GM23248 (cell line): ENCODE results near the gene SPAG6. TPM values are rescaled to one million over a fixed set of nuclear protein-coding genes. Genes with fewer than 3 reads are reported as not detected.

ENCODE experiments used
- DNase-seq: peaks from one replicate; pipeline ENCODE4 v3.0.0-alpha.2; 2015
- H2AFZ ChIP-seq: fragments of 200-600 bp; sonication (generic); 2 replicates; pipeline ENCODE4 v1.6.1; 2016; ENCODE audit warnings: antibody characterized with exemption
- H3F3A ChIP-seq: fragments of 200-600 bp; sonication (generic); 2 replicates; pipeline ENCODE4 v1.6.1; 2016; ENCODE audit warnings: mild to moderate bottlenecking, antibody characterized with exemption, mixed run types; ENCODE audit not compliant: insufficient read depth
- H3K27ac ChIP-seq: fragments of 200-600 bp; sonication (generic); 2 replicates; pipeline ENCODE4 v1.5.1; 2016; ENCODE audit warnings: mild to moderate bottlenecking
- H3K27me3 ChIP-seq: fragments of 200-600 bp; sonication (generic); replicated peaks from 2 replicates; pipeline ENCODE4 v1.6.1; 2016; ENCODE audit warnings: mild to moderate bottlenecking; ENCODE audit not compliant: insufficient read depth
- H3K36me3 ChIP-seq: fragments of 200-600 bp; sonication (generic); 2 replicates; pipeline ENCODE4 v1.6.1; 2016; ENCODE audit warnings: low read depth, mild to moderate bottlenecking
- H3K4me1 ChIP-seq: fragments of 200-600 bp; sonication (generic); 2 replicates; pipeline ENCODE4 v1.6.1; 2016; ENCODE audit warnings: mild to moderate bottlenecking; ENCODE audit not compliant: insufficient read depth
- H3K4me2 ChIP-seq: fragments of 200-600 bp; sonication (generic); one replicate; pipeline ENCODE4 v1.6.1; 2016; ENCODE audit warnings: mild to moderate bottlenecking; ENCODE audit not compliant: unreplicated experiment
- H3K4me3 ChIP-seq: fragments of 200-600 bp; sonication (generic); 2 replicates; pipeline ENCODE4 v1.5.1; 2016; ENCODE audit warnings: mild to moderate bottlenecking
- H3K79me2 ChIP-seq: fragments of 200-600 bp; sonication (generic); 2 replicates; pipeline ENCODE4 v1.6.1; 2016; ENCODE audit warnings: mild to moderate bottlenecking; ENCODE audit not compliant: insufficient read depth
- H3K9ac ChIP-seq: fragments of 200-600 bp; sonication (generic); 2 replicates; pipeline ENCODE4 v1.6.1; 2016; ENCODE audit warnings: mild to moderate bottlenecking
- H3K9me2 ChIP-seq: fragments of 200-600 bp; sonication (generic); 2 replicates; pipeline ENCODE4 v1.6.1; 2016; ENCODE audit warnings: mixed run types, mild to moderate bottlenecking, moderate library complexity; ENCODE audit not compliant: insufficient read depth
- H3K9me3 ChIP-seq: fragments of 200-600 bp; sonication (generic); one replicate; pipeline ENCODE4 v1.6.1; 2017; ENCODE audit warnings: low read depth
- H4K20me1 ChIP-seq: fragments of 200-600 bp; sonication (generic); 2 replicates; pipeline ENCODE4 v1.6.0; 2016; ENCODE audit not compliant: insufficient read depth
- EZH2 ChIP-seq: fragments of 200-600 bp; sonication (generic); IDR thresholded peaks from 2 replicates; pipeline ENCODE4 v1.6.1; 2018; ENCODE audit warnings: antibody characterized with exemption, mild to moderate bottlenecking; ENCODE audit not compliant: insufficient read depth, poor library complexity, severe bottlenecking
- EZH2phosphoT487 ChIP-seq: fragments of 200-600 bp; sonication (generic); IDR thresholded peaks from 2 replicates; pipeline ENCODE4 v1.6.1; 2018; ENCODE audit warnings: antibody characterized with exemption, moderate library complexity, mild to moderate bottlenecking, low read depth; ENCODE audit not compliant: insufficient read depth
- WGBS, 2 experiments: methylation state at CpG; one replicate each; pipeline ENCODE4 v1.1.6; 2015 to 2017; ENCODE audit warnings: low lambda C conversion rate in 2 of 2, low coverage in 1 of 2; ENCODE audit errors: missing lambda C conversion rate in 2 of 2; 5-methylcytosine and 5-hydroxymethylcytosine counted together
- in situ Hi-C: fragments of 300-500 bp; cut with MboI; formaldehyde crosslinking; loops from 2 replicates; pipeline ENCODE4 v1.15.0; 2020
- polyA plus RNA-seq: library from polyadenylated mRNA; unstranded; fragments of >200 nt; fragmentation: Nextera tagmentation; extraction: Ambion mirVana; gene quantifications from 2 replicates; pipeline ENCODE4 v1.2.1, GENCODE V29; 2016
- total RNA-seq: library from RNA; depleted of rRNA; stranded (reverse); fragments of >200 nt; shearing (Covaris generic); gene quantifications from 2 replicates; pipeline ENCODE4 v1.2.3, GENCODE V29; 2014

Gene SPAG6
- total and polyA plus RNA-seq, 2 experiments from 2014 or later, result not detected

GRCh38 chr10:22326145-22326702, 19.1 kb upstream of the SPAG6 start:
- Histone ChIP-seq H3K4me2 (peak overlapping the region; percentile 92), H3K27me3 (0 out of 2 replicates have a peak, but pooled peaks cover 5% of the 10 kb centered on the region), H3K9me3 (no peaks in the 10 kb centered on the region), H2AFZ (peak overlapping the region; percentile 82), H4K20me1 (no peaks in the 10 kb centered on the region), H3F3A (peaks cover 22% of the 10 kb centered on the region; the same call in 1 of the 2 replicates), H3K4me1 (peaks cover 35% of the 10 kb centered on the region), H3K27ac (peak overlapping the region; percentile 65), H3K4me3 (peak overlapping the region; percentile 80), H3K9ac (peak overlapping the region; percentile 78), H3K9me2 (no peaks in the 10 kb centered on the region), H3K36me3 (peaks cover 44% of the 10 kb centered on the region), H3K79me2 (peaks cover 52% of the 10 kb centered on the region)
- in situ Hi-C loops, result no loop called here
- peak; percentile 60 for DNase-seq
- no peak for TF ChIP-seq EZH2
- no peak for TF ChIP-seq EZH2phosphoT487
- WGBS, 2 experiments, result 56 to 58% methylated on average over 8 of the region's 8 CpGs

- Histone ChIP-seq H3F3A (peaks cover 45% of the 10 kb centered on the region), H4K20me1 (no peaks in the 10 kb centered on the region), H3K27me3 (no peaks in the 10 kb centered on the region), H3K4me2 (no peak overlapping the region), H3K9ac (no peak overlapping the region), H3K27ac (no peak overlapping the region), H3K9me2 (no peaks in the 10 kb centered on the region), H3K4me1 (peaks cover 18% of the 10 kb centered on the region), H3K9me3 (no peaks in the 10 kb centered on the region), H2AFZ (no peak overlapping the region), H3K79me2 (peaks cover 30% of the 10 kb centered on the region), H3K4me3 (no peak overlapping the region), H3K36me3 (peaks cover 47% of the 10 kb centered on the region)
- no peak for DNase-seq
- in situ Hi-C loops, result no loop called here
- TF ChIP-seq EZH2, result no peak
- 95 to 98% methylated on average over 3 of the region's 3 CpGs for WGBS, 2 experiments
Measured at GRCh38 chr10:22329150-22329549, 16.1 kb upstream of the SPAG6 start.

- no peaks in the 10 kb centered on the region for H4K20me1 ChIP-seq
- DNase-seq, result no peak
- 95 to 96% methylated on average over 7 of the region's 7 CpGs for WGBS, 2 experiments
- H3K4me3 ChIP-seq, result no peak overlapping the region
- TF ChIP-seq EZH2 (no peak), EZH2phosphoT487 (no peak)
- H3F3A ChIP-seq, result peaks cover 23% of the 10 kb centered on the region
- H3K27me3 ChIP-seq, result peaks cover 24% of the 10 kb centered on the region
- H3K9ac ChIP-seq, result no peak overlapping the region
- peaks cover 7% of the 10 kb centered on the region for H3K79me2 ChIP-seq
- H2AFZ ChIP-seq, result no peak overlapping the region
- no peak overlapping the region for H3K4me2 ChIP-seq
- no peaks in the 10 kb centered on the region for H3K9me3 ChIP-seq
- in situ Hi-C loops, result no loop called here
- H3K36me3 ChIP-seq, result peaks cover 41% of the 10 kb centered on the region
- no peaks in the 10 kb centered on the region for H3K4me1 ChIP-seq
- H3K9me2 ChIP-seq, result no peaks in the 10 kb centered on the region
- no peak overlapping the region for H3K27ac ChIP-seq
Measured at GRCh38 chr10:22332116-22332692, 13.1 kb upstream of the SPAG6 start.

- H3K79me2 ChIP-seq, result no peaks in the 10 kb centered on the region
- no peaks in the 10 kb centered on the region for H3K9me3 ChIP-seq
- H3K27ac ChIP-seq, result no peak overlapping the region
- no peak overlapping the region for H3K9ac ChIP-seq
- peaks cover 31% of the 10 kb centered on the region for H3K36me3 ChIP-seq
- no peak for DNase-seq
- H2AFZ ChIP-seq, result no peak overlapping the region
- H3F3A ChIP-seq, result peaks cover 23% of the 10 kb centered on the region
- 92% methylated on average over 25 of the region's 25 CpGs for WGBS, 2 experiments
- no peak overlapping the region for H3K4me3 ChIP-seq
- TF ChIP-seq EZH2, result no peak
- TF ChIP-seq EZH2phosphoT487, result no peak
- H3K27me3 ChIP-seq, result peaks cover 36% of the 10 kb centered on the region
- in situ Hi-C loops, result no loop called here
- no peaks in the 10 kb centered on the region for H4K20me1 ChIP-seq
- H3K4me2 ChIP-seq, result no peak overlapping the region
- no peaks in the 10 kb centered on the region for H3K9me2 ChIP-seq
- no peaks in the 10 kb centered on the region for H3K4me1 ChIP-seq
Measured at GRCh38 chr10:22333167-22333974, 11.9 kb upstream of the SPAG6 start.
